NOMO-1 (cell line): ENCODE measurements around the gene PIGN.
"Not testable (repeated sequence)": the region's sequence is repeated elsewhere in the genome, so short reads cannot be mapped to it uniquely, and the experiment has no call there.

Experiments used
- DNase-seq, 2 experiments: peaks; one replicate each; lab custom pipeline; 2025; ENCODE audit not compliant: unreplicated experiment in 2 of 2; lab: John Stamatoyannopoulos, UW

The PIGN gene

DNA sequence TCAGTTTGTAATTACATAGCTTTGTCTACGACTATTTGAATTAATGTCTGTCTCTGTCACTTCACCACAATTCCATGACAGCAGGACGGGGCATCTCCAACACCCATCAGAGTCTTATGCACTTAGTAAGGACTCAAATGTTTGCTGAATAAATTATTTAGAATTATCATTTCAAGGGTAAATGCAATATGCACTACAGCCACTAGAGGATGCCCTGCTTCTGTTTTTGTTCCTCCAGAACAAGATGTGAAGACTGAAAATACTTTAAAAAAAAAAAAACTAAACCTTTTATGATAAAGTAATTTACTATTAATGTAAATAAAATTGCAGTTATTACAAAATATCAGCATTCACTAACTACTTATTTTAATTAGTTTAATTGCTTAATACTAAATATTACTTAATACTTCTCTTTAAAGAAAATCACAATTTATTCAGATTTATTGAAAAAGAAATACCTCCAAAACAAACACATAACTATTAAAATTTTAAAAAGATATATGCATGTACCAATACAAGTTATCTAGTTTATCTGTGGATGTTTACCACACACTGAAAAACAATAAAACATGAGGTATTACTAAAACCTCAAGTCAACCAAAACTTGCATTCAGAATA lies 3.2 kb downstream of the PIGN start:
- DNase-seq, result peak in 1 of 2 experiments; percentile 49

DNA sequence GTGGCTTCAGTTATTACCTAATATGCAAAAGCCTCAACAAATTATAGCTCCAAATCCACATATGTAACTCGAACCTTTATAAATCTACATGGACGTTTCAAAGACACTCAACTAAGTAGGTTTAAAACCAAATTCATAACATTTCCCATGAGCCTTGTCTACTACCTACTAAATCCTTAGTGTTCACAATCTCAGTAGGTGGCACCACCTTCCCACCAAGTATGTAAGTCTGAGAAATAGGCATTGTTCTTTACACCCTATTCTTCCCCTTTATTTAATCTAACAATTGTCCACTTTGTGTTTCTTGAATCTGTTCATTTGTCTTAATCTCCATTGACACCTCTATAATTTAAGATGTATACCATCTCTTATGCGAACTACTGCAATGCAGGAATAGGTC lies 4.6 kb downstream of the PIGN start:
- peak; percentile 31 to 63 for DNase-seq

DNA sequence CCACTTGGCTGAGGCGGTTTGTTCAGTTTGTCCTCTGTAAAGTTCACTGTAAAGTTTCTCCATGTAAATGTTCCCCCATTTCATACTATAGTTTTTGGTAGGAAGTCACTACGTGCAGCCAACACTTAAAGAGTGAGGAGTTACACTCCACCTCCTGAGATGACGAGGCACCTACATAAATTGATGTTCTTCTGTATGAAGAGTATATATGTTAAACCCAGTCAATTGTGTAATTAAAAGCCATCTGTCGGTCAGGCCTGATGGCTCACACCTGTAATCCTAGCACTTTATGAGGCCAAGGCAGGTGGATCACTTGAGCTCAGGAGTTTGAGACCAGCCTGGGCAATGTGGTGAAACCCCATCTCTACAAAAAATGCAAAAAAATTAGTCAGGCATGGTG lies 7.6 kb downstream of the PIGN start:
- no peak for DNase-seq

DNA sequence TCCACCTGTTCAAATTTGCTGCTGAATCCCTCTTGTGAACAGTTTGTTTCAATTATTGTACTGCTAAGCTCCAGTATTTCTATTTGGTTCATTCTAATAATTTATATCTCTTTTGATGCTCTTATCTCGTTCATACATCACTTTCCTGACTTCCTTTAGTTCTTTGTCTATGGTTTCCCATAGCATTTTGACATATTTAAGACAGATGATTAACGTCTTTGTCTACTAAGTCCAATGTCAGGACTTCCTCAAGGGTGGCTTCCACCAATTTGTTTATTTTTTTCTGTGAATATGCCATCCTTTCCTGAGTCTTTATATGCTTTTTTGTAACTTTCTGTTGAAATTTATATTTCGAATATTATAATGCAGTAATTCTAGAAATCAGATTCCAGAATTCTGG lies 9.6 kb downstream of the PIGN start:
- no peak for DNase-seq

- no peak for DNase-seq
Measured at GRCh38 chr18:62175521-62175920, 11.3 kb downstream of the PIGN start.

GRCh38 chr18:62172298-62172697 lies 14.6 kb downstream of the PIGN start:
- DNase-seq, result no peak

GRCh38 chr18:62170857-62171256 lies 16.0 kb downstream of the PIGN start:
- no peak for DNase-seq

GRCh38 chr18:62166524-62166923 lies 20.3 kb downstream of the PIGN start:
- not testable (repeated sequence) for DNase-seq

DNA sequence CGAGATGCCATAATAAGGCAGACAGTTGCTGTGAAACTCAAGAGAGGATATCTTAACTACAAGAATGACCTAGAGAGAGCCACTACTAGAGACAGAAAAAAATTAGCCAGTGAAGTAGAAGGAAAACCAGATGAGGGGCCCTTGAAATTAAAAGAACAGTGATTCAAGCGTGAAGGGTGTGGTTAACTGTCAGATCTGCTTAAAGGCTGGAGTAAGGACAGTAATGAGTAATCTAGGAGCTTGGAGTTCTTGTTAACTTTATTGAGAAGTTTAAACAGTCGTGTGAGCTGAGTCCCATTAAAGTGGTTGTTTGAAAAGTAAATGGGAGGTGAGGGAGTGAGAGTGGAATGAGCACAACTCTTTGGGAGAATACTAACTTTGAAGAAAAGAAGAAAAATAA lies 21.3 kb downstream of the PIGN start:
- no peak for DNase-seq

DNA sequence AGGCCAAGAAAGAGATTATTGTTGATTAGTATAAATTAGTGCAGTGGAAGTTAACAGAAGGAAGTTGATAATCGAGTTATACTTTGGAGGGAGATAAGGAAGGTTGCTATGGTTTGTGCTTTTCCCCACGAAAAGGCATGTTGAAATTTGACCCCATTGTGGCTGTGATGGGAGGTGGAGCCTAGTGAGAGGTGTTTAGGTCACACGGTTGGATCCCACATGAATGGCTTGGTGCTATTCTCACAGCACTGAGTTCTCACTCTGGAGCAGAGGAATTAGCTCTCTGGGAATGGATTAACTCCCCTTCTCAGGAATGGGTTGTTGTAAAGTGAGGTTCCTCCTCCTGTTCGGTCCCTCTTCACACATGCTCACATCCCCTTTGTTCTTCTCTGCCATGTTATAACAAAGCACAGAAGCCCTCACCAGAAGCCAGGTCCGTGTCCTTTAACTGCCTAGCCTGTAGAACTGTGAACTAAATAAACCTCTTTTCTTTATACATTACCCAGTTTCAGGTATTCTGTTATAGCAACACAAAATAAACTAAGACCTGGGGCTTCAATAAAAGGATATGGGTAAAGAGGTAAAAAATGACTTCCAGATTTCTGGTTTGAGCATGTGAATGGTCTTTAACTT lies 21.9 kb downstream of the PIGN start:
- no peak for DNase-seq

GRCh38 chr18:62164310-62164709 lies 22.5 kb downstream of the PIGN start:
- no peak for DNase-seq

- no peak for DNase-seq
Measured at GRCh38 chr18:62157843-62158242, 29.0 kb downstream of the PIGN start.

GRCh38 chr18:62152844-62153243 lies 34.0 kb downstream of the PIGN start:
- DNase-seq, result peak; percentile 14 to 16

GRCh38 chr18:62151068-62151771 lies 35.6 kb downstream of the PIGN start:
- no peak for DNase-seq

GRCh38 chr18:62144338-62144737 lies 42.5 kb downstream of the PIGN start:
- no peak for DNase-seq

DNA sequence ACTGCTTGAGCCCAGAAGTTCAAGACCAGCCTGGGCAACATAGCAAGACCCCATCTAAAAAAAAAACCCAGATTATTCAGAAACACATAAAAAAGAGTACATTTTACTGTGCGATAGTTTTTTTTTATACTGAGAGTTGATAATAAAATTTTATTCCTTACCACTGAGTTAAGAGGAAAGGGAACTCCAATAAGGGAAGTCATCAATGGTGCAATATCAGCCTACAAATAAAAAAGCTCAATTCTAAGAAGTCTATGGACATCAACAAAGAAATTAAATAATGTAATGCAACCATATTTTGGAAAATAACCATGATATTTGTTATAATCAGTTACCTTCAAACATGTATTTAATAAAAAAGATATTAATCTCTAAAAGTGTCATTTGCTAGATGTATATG lies 46.6 kb downstream of the PIGN start:
- DNase-seq, result peak in 1 of 2 experiments; percentile 1

GRCh38 chr18:62138461-62139235 lies 48.2 kb downstream of the PIGN start:
- DNase-seq, result no peak

DNA sequence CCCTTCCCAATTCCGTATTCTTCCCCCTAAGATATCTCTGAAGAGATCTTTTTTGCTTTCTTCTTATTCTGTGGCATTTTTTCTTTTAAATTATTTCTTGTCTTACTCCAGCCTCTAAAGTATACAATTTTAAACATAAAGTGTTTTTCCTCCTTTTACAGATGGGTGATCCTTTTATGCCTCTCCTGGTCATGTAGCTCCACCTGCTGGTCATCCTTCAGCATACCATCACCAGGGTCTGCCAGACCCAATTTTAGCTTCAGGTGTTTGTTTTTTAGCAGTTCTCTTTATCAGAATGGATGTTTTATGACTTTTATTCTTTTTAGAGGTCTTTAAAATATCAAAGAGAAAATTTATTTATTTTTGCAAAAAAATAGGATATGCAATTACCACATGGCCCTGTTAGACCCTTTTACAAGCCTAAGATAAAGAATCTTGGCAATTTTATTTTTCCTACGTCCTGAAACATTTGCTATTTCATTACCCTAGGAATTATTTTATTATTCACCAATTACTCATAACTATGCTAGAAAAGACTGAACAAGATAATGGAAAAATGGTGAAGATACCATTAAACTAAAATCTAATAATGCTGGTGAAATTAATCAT lies 55.5 kb downstream of the PIGN start:
- peak in 1 of 2 experiments; percentile 49 for DNase-seq

DNA sequence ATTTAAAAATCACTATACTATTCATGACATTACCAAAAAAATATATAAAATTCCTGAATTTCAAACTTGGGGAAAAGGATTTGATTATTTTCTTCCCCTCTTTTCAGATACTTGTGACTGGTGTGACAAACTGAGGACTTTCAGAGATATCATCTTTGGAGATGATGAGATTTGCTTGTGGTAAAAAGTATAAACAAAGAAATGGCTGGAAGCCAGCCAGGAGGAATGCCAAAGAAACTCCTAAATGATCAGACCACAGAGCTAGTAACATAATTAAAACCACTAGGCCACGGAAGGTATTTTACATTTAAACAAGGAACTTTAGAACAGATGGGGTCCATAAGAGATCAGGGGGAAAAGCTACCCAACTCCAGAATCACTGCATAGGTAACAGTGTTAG lies 58.7 kb downstream of the PIGN start:
- DNase-seq, result no peak

GRCh38 chr18:62126737-62127136 lies 60.1 kb downstream of the PIGN start:
- no peak for DNase-seq

DNA sequence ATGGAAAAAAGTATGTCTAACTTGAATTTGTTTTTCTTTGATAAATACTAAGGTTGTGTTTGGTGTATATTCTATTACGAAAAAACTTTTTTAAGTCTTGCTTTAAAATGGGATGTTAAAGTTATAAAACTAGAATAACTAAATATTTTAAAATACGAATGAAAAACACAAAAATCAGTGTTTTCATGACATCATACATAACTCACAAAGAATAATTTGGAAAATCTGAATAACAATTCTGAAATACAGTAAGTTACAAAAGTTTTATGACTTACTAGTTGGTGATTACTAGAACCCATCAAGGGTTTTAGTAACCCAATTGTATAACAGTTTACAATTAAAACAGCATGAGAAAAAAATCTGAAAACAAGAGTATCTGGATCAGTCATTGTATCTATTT lies 61.2 kb downstream of the PIGN start:
- DNase-seq, result no peak
